HG02623 (cell line): ENCODE results near the gene APOB.

Experiments used
- ATAC-seq: cut with Tn5 transposase; IDR thresholded peaks from one replicate; pipeline ENCODE4 v1.9.1; 2021; ENCODE audit warnings: moderate library complexity; ENCODE audit not compliant: unreplicated experiment

APOB gene, protein sequence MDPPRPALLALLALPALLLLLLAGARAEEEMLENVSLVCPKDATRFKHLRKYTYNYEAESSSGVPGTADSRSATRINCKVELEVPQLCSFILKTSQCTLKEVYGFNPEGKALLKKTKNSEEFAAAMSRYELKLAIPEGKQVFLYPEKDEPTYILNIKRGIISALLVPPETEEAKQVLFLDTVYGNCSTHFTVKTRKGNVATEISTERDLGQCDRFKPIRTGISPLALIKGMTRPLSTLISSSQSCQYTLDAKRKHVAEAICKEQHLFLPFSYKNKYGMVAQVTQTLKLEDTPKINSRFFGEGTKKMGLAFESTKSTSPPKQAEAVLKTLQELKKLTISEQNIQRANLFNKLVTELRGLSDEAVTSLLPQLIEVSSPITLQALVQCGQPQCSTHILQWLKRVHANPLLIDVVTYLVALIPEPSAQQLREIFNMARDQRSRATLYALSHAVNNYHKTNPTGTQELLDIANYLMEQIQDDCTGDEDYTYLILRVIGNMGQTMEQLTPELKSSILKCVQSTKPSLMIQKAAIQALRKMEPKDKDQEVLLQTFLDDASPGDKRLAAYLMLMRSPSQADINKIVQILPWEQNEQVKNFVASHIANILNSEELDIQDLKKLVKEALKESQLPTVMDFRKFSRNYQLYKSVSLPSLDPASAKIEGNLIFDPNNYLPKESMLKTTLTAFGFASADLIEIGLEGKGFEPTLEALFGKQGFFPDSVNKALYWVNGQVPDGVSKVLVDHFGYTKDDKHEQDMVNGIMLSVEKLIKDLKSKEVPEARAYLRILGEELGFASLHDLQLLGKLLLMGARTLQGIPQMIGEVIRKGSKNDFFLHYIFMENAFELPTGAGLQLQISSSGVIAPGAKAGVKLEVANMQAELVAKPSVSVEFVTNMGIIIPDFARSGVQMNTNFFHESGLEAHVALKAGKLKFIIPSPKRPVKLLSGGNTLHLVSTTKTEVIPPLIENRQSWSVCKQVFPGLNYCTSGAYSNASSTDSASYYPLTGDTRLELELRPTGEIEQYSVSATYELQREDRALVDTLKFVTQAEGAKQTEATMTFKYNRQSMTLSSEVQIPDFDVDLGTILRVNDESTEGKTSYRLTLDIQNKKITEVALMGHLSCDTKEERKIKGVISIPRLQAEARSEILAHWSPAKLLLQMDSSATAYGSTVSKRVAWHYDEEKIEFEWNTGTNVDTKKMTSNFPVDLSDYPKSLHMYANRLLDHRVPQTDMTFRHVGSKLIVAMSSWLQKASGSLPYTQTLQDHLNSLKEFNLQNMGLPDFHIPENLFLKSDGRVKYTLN (N-terminal part only)

GRCh38 chr2:21043744-21044532, at the start of gene APOB:
TSS of gene APOB (minus strand) at chr2:21044073. CDS start at chr2:21043945, 128 bp downstream.
- no peak for ATAC-seq

- ATAC-seq = no peak
Measured at GRCh38 chr2:21092308-21092869, 48.5 kb upstream of the APOB start.

GRCh38 chr2:21084401-21084800, 40.5 kb upstream of the APOB start:
- no peak for ATAC-seq

DNA sequence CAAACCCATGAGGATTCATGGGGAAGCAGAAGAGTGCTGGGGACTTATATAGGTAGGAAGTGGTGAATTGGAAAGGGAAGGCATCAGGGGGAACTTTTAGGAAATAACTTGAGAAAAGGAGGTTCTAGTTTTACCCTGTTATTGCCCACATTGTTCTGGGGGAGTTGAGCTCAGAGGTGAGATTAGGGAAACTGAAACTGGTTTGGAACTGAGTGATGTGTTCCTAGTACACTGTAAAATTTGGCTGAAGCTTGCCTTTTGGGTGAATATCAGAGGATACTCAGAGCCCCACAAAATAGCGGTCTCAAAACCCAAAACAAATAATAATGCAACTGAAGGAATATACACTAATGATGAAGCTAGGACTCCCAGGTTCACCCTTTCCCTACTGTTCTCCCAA, 39.6 kb upstream of the APOB start:
- no peak for ATAC-seq

GRCh38 chr2:21078296-21078695, 34.4 kb upstream of the APOB start:
- no peak for ATAC-seq

- no peak for ATAC-seq
Measured at GRCh38 chr2:21072477-21073242, 28.8 kb upstream of the APOB start.

DNA sequence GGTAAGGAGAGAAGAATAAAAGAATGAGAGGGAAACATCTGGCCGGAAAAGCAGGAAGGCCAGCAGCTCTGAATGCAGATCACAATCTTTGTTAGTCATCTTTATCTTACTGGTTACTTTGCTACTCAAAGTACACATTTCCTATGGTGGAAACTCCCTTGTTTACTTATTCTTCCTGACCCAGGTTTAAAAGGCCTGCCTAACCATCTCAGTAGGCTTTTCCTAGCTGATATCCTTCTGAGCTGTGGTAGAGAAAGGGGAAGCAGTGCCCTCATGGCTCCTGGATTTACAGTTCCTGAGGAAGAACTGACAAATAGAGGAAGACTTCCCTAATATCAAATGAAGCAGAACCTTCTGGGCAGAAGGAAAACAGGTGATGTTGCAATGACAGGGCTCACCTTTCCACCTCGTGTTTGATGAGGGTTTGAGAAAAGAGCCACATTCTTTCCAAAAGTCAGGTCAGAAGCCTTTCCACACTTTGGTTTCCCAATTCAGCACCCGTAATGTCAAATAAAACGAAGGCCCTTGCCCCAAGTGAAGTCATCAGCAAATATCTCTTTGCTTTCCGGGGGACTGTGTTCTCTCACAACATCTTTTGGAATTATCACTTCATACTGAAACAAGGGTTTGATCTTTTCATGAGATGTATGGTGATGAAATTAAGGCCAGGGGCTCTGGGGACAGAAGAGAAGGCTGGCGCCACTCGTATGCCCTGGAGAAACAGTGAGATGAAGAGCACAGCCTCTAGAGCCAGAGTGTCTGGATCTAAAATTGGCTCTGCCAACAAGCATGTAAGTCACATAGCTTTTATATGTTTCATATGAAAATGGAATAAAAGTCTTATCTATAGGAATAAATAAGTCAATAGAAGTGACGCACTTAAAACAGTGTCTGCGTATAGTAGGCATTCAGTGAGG, 26.7 kb upstream of the APOB start:
- ATAC-seq = no peak

DNA sequence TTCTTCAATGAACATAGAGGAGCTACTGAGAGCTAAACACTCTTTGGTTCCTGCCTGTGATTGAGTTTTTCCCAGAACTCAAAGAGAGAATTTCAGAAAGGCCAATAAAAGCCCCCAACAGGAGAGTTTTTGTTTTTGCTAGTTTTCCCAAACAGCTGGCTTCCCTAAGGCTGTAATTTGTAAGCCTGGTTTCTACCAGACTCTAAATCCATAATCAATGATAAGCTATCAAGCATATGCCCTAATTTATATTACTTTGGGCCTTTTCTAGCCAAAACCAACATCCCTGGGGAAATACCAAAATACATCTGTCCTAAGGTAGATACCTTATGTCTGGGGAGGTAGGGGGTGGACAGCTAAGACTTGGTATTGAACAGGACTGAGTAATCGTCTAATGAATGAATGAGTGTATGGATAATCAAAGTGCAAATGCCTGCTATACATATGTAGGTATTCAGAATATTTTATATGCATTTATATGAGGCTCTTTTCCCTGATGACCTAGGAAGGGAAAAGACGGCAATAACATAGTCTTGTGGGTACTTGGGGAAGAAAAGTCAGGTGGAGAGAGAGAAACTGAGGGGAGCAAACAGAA, 26.0 kb upstream of the APOB start:
- no peak for ATAC-seq

DNA sequence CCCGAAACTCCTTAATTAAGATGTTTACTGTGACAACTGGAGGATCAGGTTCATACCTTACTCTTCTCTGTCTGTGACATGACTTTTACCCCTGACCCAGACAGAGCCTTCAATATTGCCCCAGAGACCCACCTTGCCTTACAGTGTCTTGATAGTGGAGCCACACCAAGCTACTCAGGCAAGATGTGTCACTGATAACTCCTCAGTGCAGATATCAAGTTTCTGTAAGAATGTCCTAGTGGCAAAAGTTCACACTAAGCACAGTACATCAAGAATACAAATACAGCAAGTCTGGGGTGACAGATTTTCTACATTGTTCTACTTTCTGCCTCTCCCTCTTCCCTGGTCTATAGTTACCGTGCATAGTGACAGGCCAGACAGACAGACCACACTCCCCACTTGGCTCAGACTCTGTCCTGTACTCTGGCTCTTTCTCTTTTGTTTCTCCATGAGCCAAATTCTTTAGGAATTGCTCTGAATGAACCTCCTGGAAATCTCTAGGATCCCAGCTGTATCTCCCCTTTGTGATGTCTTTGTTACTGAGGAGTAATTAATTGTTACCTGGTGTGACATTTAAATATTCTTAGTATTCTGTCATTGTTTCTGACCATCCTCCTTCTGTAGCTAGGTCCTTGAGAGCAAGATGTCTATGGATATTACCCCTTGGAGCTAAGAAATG, 24.1 kb upstream of the APOB start:
- no peak for ATAC-seq

- ATAC-seq = no peak
Measured at GRCh38 chr2:21067125-21067524, 23.3 kb upstream of the APOB start.

- ATAC-seq = no peak
Measured at GRCh38 chr2:21059885-21060610, 16.2 kb upstream of the APOB start.

GRCh38 chr2:21057097-21057496, 13.2 kb upstream of the APOB start:
- ATAC-seq = no peak

GRCh38 chr2:21055879-21056790, 12.3 kb upstream of the APOB start:
- no peak for ATAC-seq

DNA sequence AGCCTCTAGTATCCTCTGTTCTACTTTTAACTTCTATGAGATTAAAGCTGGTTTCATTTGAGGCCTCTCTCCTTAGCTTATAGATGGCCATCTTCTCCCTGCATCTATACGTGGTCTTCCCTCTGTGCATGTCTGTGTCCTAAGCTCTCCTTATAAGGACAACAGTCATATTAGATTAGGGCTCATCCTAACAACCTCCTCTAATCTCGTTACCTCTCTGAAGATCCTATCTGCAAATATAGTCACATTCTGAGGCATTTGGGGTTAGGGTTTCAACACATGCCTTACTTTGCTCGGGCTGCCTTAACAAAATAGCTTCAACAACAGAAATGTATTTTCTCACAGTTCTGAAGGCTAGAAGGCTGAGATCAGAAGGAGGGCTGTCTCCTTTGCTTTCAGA, 11.6 kb upstream of the APOB start:
- no peak for ATAC-seq

DNA sequence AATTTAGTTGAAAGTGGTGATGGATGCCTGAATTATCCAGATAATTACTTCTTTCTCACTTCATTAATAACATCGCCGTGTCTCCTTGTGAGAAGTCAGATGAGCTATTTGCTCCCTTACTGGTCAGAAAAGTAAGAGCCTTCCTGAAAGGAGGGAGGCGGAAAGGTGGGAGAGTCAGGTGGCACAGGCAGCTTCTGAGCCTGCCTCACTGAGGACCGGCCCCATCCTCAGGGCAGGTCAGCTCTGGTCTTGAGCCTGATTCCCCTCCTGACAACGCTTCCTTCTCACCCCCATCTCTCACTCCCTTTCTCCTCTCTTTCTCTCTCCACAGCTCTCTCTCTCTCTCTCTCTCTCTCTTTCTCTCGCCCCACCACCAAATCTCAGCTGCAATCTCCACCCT, 10.1 kb upstream of the APOB start:
- no peak for ATAC-seq

DNA sequence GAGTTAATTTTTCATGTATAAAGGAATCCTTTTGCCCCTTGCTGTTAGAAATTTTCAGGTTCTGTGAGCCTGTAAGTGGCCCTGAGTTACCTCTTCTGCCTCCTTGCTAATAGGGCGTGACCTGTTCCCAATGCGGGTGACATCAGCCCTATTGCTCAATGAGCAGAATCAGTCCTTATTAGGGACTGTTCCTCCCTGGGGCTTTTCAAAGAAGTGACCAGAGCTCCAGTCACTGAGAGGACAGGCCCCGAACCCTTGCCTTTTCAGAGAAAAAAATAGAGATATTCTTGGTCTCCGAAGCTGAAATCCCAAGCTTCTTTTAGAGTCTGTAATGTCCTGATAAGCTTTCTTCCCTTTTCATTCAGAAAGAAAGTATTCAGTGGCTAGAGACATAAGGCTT, 8.2 kb upstream of the APOB start:
- ATAC-seq = no peak
